NB4 (cell line): ENCODE results near the gene DOCK8.

ENCODE experiments used
- CTCF ChIP-seq: IDR thresholded peaks from one replicate; pipeline ENCODE4 v1.5.1; 2012; ENCODE audit warnings: low read depth, low read length
- POLR2A ChIP-seq: IDR thresholded peaks from 2 replicates; pipeline ENCODE4 v1.6.1; 2011; ENCODE audit warnings: mild to moderate bottlenecking; ENCODE audit not compliant: insufficient read length; ENCODE audit errors: extremely low read depth

GRCh38 chr9:206481-206880 is 8.2 kb upstream of the DOCK8 start:
- TF ChIP-seq CTCF = no peak
- no peak for TF ChIP-seq POLR2A
